Fibroblast of lung (primary cell): Measurements from ENCODE around the gene NECAP2. TPM values are rescaled to one million over a fixed set of nuclear protein-coding genes. Genes with fewer than 3 reads are reported as not detected.

ENCODE experiments used
- DNase-seq, 2 donors: peaks; one replicate each; pipeline versions ENCODE4 v3.0.0 to v3.0.0-alpha.2; 2010; ENCODE audit warnings: low read depth in 2 of 2
- H2AFZ ChIP-seq: 2 replicates; pipeline ENCODE4 v1.5.1; 2012; ENCODE audit warnings: low read length, control low read depth, inconsistent platforms
- H3K27ac ChIP-seq: 2 replicates; pipeline ENCODE4 v1.5.1; 2011; ENCODE audit warnings: low read length, control low read depth; ENCODE audit not compliant: insufficient read depth
- H3K27me3 ChIP-seq: 2 replicates; pipeline ENCODE4 v1.5.1; 2011; ENCODE audit warnings: mild to moderate bottlenecking, low read length; ENCODE audit not compliant: control insufficient read depth, insufficient read depth
- H3K36me3 ChIP-seq: 2 replicates; pipeline ENCODE4 v1.5.1; 2011; ENCODE audit warnings: low read length; ENCODE audit not compliant: control insufficient read depth, insufficient read depth
- H3K4me1 ChIP-seq: 2 replicates; pipeline ENCODE4 v1.5.1; 2011; ENCODE audit warnings: low read length; ENCODE audit not compliant: control insufficient read depth, insufficient read depth; ENCODE audit errors: extremely low read depth
- H3K4me2 ChIP-seq: 2 replicates; pipeline ENCODE4 v1.5.1; 2011; ENCODE audit warnings: low read length, control low read depth; ENCODE audit not compliant: insufficient read depth; ENCODE audit errors: extremely low read depth
- H3K4me3 ChIP-seq, 4 experiments: fragments of 200-600 bp in 1 of 4; sonication (generic) in 1 of 4; replicated peaks in 1 of 4; 2 replicates each; pipeline ENCODE4 v1.5.1; 2011 to 2016; ENCODE audit warnings: low read length in 4 of 4, low read depth in 3 of 4, mild to moderate bottlenecking in 3 of 4, control low read depth in 2 of 4, inconsistent platforms in 1 of 4, mixed read lengths in 1 of 4; ENCODE audit not compliant: insufficient read depth in 1 of 4; ENCODE audit errors: control extremely low read depth in 1 of 4
- H3K79me2 ChIP-seq: 2 replicates; pipeline ENCODE4 v1.5.1; 2012; ENCODE audit warnings: mild to moderate bottlenecking, low read length, inconsistent platforms; ENCODE audit not compliant: control insufficient read depth, insufficient read depth
- H3K9ac ChIP-seq: 2 replicates; pipeline ENCODE4 v1.5.1; 2011; ENCODE audit warnings: mild to moderate bottlenecking, low read length, control low read depth; ENCODE audit not compliant: insufficient read depth
- H3K9me3 ChIP-seq: 2 replicates; pipeline ENCODE4 v1.5.1; 2012; ENCODE audit warnings: low read depth, low read length; ENCODE audit not compliant: control insufficient read depth, insufficient read depth
- H4K20me1 ChIP-seq: 2 replicates; pipeline ENCODE4 v1.5.1; 2011; ENCODE audit warnings: low read length; ENCODE audit not compliant: control insufficient read depth, insufficient read depth; ENCODE audit errors: extremely low read depth
- CTCF ChIP-seq, 2 donors: IDR thresholded peaks in 1 of 2; conservative IDR thresholded peaks in 1 of 2; 1 replicate in 1 of 2; 2 replicates in 1 of 2; pipeline ENCODE4 v1.5.1; 2011 to 2012; ENCODE audit warnings: low read length in 2 of 2, control low read depth in 1 of 2, inconsistent platforms in 1 of 2, low read depth in 1 of 2, mild to moderate bottlenecking in 1 of 2
- EZH2 ChIP-seq: IDR thresholded peaks from 2 replicates; pipeline ENCODE4 v1.5.1; 2012; ENCODE audit warnings: low read length, control low read depth, mild to moderate bottlenecking; ENCODE audit errors: missing control alignments
- polyA plus RNA-seq, 2 donors: library from polyadenylated mRNA; depleted of rRNA in 1 of 2; stranded (reverse) in 1 of 2; unstranded in 1 of 2; fragments of >200 nt; gene quantifications; 2 replicates each; pipeline ENCODE4 v1.2.1, GENCODE V29; 2011 to 2012; ENCODE audit warnings: missing spikeins in 1 of 2
- total RNA-seq: library from RNA; depleted of rRNA; stranded (reverse); fragments of >200 nt; gene quantifications from 2 replicates; pipeline ENCODE4 v1.2.1, GENCODE V29; 2014

Gene NECAP2
- total and polyA plus RNA-seq, 2 donors (not counting 1 experiment from before 2014, with no cell fraction given): 83.9 to 97.0 TPM

- no peak for TF ChIP-seq EZH2
- no peak for TF ChIP-seq CTCF (conservative IDR thresholded peaks at IDR 0.05 in 1 of 2, IDR thresholded peaks at IDR 0.05 in 1 of 2; ENCODE audit: low read depth in 1 of 2, low read length in 2 of 2)
- Histone ChIP-seq H3K9ac (no peak overlapping the region), H2AFZ (no peak overlapping the region), H3K4me2 (no peak overlapping the region), H3K4me3 (no peak overlapping the region), H3K79me2 (no peaks in the 10 kb centered on the region), H4K20me1 (no peaks in the 10 kb centered on the region), H3K27ac (no peak overlapping the region), H3K27me3 (no peaks in the 10 kb centered on the region), H3K36me3 (no peaks in the 10 kb centered on the region), H3K4me1 (no peaks in the 10 kb centered on the region), H3K9me3 (no peaks in the 10 kb centered on the region)
- DNase-seq: no peak
Observed at GRCh38 chr1:16420424-16421118, 20.0 kb upstream of the NECAP2 start.

- Histone ChIP-seq H3K9me3 (no peaks in the 10 kb centered on the region), H3K4me3 (no peak overlapping the region), H3K9ac (no peak overlapping the region), H3K36me3 (no peaks in the 10 kb centered on the region), H2AFZ (no peak overlapping the region), H3K4me1 (no peaks in the 10 kb centered on the region), H3K27ac (no peak overlapping the region), H3K79me2 (no peaks in the 10 kb centered on the region), H4K20me1 (no peaks in the 10 kb centered on the region), H3K27me3 (no peaks in the 10 kb centered on the region), H3K4me2 (no peak overlapping the region)
- DNase-seq: no peak
- TF ChIP-seq CTCF (conservative IDR thresholded peaks at IDR 0.05 in 1 of 2, IDR thresholded peaks at IDR 0.05 in 1 of 2; ENCODE audit: low read depth in 1 of 2, low read length in 2 of 2): no peak
- TF ChIP-seq EZH2: no peak
Observed at GRCh38 chr1:16421201-16421600, 19.3 kb upstream of the NECAP2 start.

- H3K4me3 ChIP-seq: no peak overlapping the region
- H3K36me3 ChIP-seq: no peaks in the 10 kb centered on the region
- TF ChIP-seq EZH2 (no peak), CTCF (conservative IDR thresholded peaks at IDR 0.05 in 1 of 2, IDR thresholded peaks at IDR 0.05 in 1 of 2; ENCODE audit: low read depth in 1 of 2, low read length in 2 of 2) (no peak)
- no peaks in the 10 kb centered on the region for H4K20me1 ChIP-seq
- H3K4me2 ChIP-seq: no peak overlapping the region
- no peak overlapping the region for H3K9ac ChIP-seq
- H3K27me3 ChIP-seq: no peaks in the 10 kb centered on the region
- H3K4me1 ChIP-seq: no peaks in the 10 kb centered on the region
- no peaks in the 10 kb centered on the region for H3K79me2 ChIP-seq
- DNase-seq: no peak
- no peak overlapping the region for H2AFZ ChIP-seq
- no peaks in the 10 kb centered on the region for H3K9me3 ChIP-seq
- H3K27ac ChIP-seq: no peak overlapping the region
Observed at GRCh38 chr1:16422041-16422440, 18.5 kb upstream of the NECAP2 start.
